ENCODE measurements around the gene ZFP62.
A peak's percentile ranks its signal among the peaks of the same experiment; 100 is the strongest.

The ZFP62 gene

GRCh38 chr5:180875860-180876426, 14.9 kb upstream of the ZFP62 start:
- TF ChIP-seq CTCF (IDR thresholded peaks at IDR 0.05) = no peak
- H3K27ac ChIP-seq = no peak overlapping the region
- peaks cover 16% of the 10 kb centered on the region for H3K27me3 ChIP-seq
- no peak overlapping the region for H3K4me3 ChIP-seq (ENCODE audit: low read depth in 1 of 2, low read length in 1 of 2)
- peaks cover 24 to 28% of the 10 kb centered on the region in 2 experiments for H3K4me1 ChIP-seq (ENCODE audit: control insufficient read depth in 1 of 2, insufficient read depth in 1 of 2, low read depth in 1 of 2, low read length in 1 of 2)
- no peaks in the 10 kb centered on the region for H3K9me3 ChIP-seq
- no peaks in the 10 kb centered on the region for H3K36me3 ChIP-seq

DNA sequence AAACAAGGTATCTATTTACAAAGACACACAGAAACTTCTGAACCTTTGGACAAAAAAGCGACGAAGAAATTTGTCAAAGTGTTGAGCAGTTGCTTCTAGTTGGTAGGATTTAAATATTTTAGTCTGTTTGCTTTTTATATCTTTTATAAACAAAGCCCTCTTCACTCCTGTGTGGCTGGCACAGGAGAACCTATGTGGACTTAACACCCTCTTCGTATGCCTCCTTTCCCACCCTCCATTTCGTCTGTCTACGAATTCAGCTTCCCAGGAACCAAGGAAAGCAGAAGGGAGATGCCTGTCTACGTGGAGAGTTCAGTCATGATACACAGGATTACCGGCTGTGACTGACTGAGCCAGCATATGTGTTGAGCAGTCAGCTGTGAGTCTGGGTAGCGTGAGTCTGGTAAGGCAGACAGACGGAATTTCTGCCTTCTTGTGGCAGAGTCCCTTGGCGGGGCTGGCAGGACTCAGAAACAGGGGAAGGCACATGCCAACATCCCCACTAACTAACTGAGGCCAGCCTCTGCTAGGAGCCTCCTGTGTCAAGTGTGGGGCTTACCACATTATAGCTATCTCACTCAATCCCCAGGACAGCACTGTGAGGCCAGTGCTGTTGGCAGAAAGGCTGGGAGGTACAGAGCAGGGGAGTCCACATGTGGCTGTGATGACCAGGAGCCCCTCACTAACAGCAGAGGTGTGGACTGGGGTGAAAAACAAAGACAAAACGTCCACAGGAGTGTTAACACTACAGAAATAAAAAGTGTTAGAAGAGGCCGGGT, 13.9 kb upstream of the ZFP62 start:
- Histone ChIP-seq H3K36me3 (no peaks in the 10 kb centered on the region), H3K9me3 (no peaks in the 10 kb centered on the region), H3K27ac (peak overlapping the region; percentile 88), H3K27me3 (peaks cover 16% of the 10 kb centered on the region), H3K4me1 (ENCODE audit: control insufficient read depth in 1 of 2, insufficient read depth in 1 of 2, low read depth in 1 of 2, low read length in 1 of 2) (peaks cover 24 to 28% of the 10 kb centered on the region in 2 experiments), H3K4me3 (ENCODE audit: low read depth in 1 of 2, low read length in 1 of 2) (peak overlapping the region in 1 of 2 experiments; percentile 31)
- TF ChIP-seq CTCF (IDR thresholded peaks at IDR 0.05) = no peak

DNA sequence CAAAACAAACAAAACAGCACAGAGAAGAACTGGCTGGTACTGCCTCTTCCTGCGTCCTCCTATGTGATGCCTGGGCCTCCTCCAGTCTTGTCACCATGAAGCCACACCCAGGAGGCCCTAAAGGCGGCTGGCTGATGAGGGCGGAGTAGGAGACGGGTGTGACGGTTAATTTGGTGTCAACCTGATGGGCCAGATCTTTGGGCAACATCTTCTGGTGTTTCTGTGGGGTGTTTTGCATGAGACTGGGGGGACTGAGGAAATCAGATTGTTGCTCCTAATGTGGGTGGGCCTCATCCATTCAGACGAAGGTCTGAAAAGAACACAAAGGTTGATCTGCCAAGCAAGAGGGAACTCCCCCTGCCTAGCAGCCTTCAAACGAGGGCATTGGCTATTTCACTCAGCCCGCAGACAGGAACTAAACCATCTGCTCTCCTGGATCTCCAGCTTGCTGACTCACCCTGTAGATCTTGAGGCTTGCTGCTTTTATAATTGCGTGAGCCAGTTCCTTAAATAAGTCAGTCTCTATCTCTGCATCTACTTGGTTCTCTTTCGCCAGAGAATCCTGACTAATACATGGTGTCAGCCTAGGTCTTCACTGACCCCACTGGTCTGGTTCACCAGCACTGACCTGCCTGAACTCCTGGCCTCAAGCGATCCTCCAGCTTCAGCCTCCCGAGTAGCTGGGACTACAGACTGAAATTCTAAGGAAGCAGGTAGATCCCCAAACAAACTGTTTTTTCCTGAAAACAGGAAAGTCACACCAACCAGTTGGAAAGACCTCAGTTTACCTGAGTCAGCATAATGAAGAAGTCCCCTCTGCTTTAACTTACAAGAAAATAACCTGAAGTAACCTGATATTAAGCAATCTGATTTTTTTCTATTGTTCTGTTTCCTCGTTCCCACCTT, 12.8 kb upstream of the ZFP62 start:
- peaks cover 9% of the 10 kb centered on the region for H3K27me3 ChIP-seq
- peak overlapping the region; percentile 2 to 31 for H3K4me3 ChIP-seq (ENCODE audit: low read depth in 1 of 2, low read length in 1 of 2)
- H3K9me3 ChIP-seq = no peaks in the 10 kb centered on the region
- H3K27ac ChIP-seq = peak overlapping the region; percentile 88
- H3K36me3 ChIP-seq = no peaks in the 10 kb centered on the region
- TF ChIP-seq CTCF (IDR thresholded peaks at IDR 0.05) = no peak
- peaks cover 24 to 28% of the 10 kb centered on the region in 2 experiments for H3K4me1 ChIP-seq (ENCODE audit: control insufficient read depth in 1 of 2, insufficient read depth in 1 of 2, low read depth in 1 of 2, low read length in 1 of 2)

DNA sequence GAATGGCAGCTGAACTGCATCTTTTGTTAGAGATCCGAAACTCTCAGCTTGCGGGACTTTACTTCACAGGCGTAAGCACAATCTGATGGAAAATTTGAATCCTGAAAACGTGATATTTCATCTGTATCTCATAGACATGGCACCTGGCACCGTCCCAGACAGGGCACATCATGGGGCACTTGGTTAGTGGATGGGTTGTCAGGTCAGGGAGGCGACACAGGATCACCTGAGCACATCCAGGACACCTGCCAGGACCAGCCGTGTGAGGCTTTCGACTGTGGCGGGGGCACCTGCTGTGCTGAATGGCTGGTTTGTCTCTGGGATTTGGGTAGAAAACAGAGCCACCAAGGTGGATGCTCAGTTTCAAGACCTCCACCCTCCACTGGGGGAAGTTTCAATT, 11.3 kb upstream of the ZFP62 start:
- no peak overlapping the region for H3K4me3 ChIP-seq (ENCODE audit: low read depth in 1 of 2, low read length in 1 of 2)
- no peaks in the 10 kb centered on the region for H3K36me3 ChIP-seq
- peaks cover 1% of the 10 kb centered on the region for H3K27me3 ChIP-seq
- no peaks in the 10 kb centered on the region for H3K9me3 ChIP-seq
- no peak for TF ChIP-seq CTCF (IDR thresholded peaks at IDR 0.05)
- peaks cover 24 to 28% of the 10 kb centered on the region in 2 experiments for H3K4me1 ChIP-seq (ENCODE audit: control insufficient read depth in 1 of 2, insufficient read depth in 1 of 2, low read depth in 1 of 2, low read length in 1 of 2)
- H3K27ac ChIP-seq = no peak overlapping the region

DNA sequence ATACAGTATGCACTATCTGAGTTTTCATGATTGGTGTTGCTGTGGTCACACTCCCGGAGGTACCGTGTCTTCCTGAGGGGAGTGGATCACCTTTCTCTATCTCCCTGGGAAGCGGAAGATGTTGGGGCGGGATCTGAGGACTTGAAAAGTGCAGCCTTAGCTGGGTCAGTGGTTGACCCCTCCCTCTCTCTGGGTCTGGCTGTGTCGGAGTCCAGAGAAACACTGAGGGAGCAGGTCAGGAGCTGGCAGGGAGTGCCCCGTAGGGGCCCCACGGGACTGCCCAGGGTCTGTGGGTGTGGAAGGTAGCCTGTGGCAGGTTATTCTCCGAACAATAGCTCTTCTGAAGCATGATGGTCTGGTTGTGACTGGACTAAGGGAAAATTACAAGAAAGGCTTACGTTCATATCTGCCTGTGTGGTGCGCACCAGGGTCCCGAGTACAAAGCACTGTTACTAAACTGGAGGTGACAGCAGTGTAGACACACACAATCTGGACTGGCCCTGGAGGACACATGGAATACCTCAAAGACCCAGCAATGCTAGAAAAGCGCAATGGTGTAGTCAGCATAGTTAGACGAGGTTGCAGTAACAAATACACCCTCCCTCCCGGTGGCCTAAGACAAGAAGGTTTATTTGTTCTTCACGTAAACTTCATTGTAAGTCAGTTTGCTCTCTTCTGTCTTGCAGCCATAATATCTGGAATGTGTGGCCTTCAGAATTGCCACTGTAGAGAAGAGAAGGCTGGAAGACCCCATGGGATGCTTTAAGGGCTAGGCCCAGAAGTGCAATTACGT, 9.4 kb upstream of the ZFP62 start:
- H3K9me3 ChIP-seq = no peaks in the 10 kb centered on the region
- no peak overlapping the region for H3K4me3 ChIP-seq (ENCODE audit: low read depth in 1 of 2, low read length in 1 of 2)
- no peak for TF ChIP-seq CTCF (IDR thresholded peaks at IDR 0.05)
- H3K36me3 ChIP-seq = no peaks in the 10 kb centered on the region
- peaks cover 17% of the 10 kb centered on the region for H3K27me3 ChIP-seq
- no peak overlapping the region for H3K27ac ChIP-seq
- H3K4me1 ChIP-seq (ENCODE audit: control insufficient read depth in 1 of 2, insufficient read depth in 1 of 2, low read depth in 1 of 2, low read length in 1 of 2) = peaks cover 24 to 28% of the 10 kb centered on the region in 2 experiments
